H1 (cell line): ENCODE data around the gene LARP4B. TPM values are rescaled to one million over a fixed set of nuclear protein-coding genes. Genes with fewer than 3 reads are reported as not detected.

Experiments
- CTCF ChIA-PET: fragments of 300-600 bp; sonication (Branson Sonifier 250); formaldehyde crosslinking; loops from one replicate; lab custom pipeline; 2021; ENCODE audit not compliant: partially characterized antibody; lab: Charles Lee
- POLR2A ChIA-PET: fragments of 300-600 bp; sonication (Branson Sonifier 250); formaldehyde crosslinking; loops from one replicate; lab custom pipeline; 2021; ENCODE audit warnings: inconsistent platforms; ENCODE audit not compliant: partially characterized antibody; lab: Charles Lee
- DNase-seq, 2 experiments: peaks; one replicate each; pipeline versions ENCODE4 v3.0.0 to v3.0.0-alpha.2; 2010 to 2022; ENCODE audit warnings: low spot score in 2 of 2, low read depth in 1 of 2, mixed read lengths in 1 of 2
- FAIRE-seq: peaks from 2 replicates; lab custom pipeline; 2011; peaks lifted over from hg19 to GRCh38; lab: Jason Lieb, UNC
- H2AFZ ChIP-seq: 2 replicates; pipeline ENCODE4 v1.8.1; 2012; ENCODE audit warnings: low read length, inconsistent platforms
- H2AK5ac ChIP-seq: 2 replicates; pipeline ENCODE4 v1.6.1; 2013; ENCODE audit warnings: low read depth, low read length
- H2BK120ac ChIP-seq: replicated peaks from 2 replicates; pipeline ENCODE3; 2013; ENCODE audit warnings: low read depth, low read length, inconsistent platforms
- H2BK12ac ChIP-seq: 2 replicates; pipeline ENCODE4 v1.6.1; 2013; ENCODE audit warnings: low read depth, low read length
- H2BK15ac ChIP-seq: 2 replicates; pipeline ENCODE4 v1.6.1; 2013; ENCODE audit warnings: low read length
- H2BK20ac ChIP-seq: 2 replicates; pipeline ENCODE4 v1.6.1; 2013; ENCODE audit warnings: low read length
- H2BK5ac ChIP-seq: 2 replicates; pipeline ENCODE4 v1.6.1; 2013; ENCODE audit warnings: low read depth, low read length
- H3K14ac ChIP-seq: 2 replicates; pipeline ENCODE4 v1.6.1; 2013; ENCODE audit warnings: inconsistent platforms; ENCODE audit not compliant: insufficient read length
- H3K18ac ChIP-seq: 2 replicates; pipeline ENCODE4 v1.6.1; 2013; ENCODE audit warnings: low read length; ENCODE audit errors: extremely low read depth
- H3K23ac ChIP-seq: 2 replicates; pipeline ENCODE4 v1.6.1; 2013; ENCODE audit warnings: inconsistent platforms; ENCODE audit not compliant: insufficient read length
- H3K23me2 ChIP-seq: 2 replicates; pipeline ENCODE4 v1.6.1; 2013; ENCODE audit warnings: low read depth, low read length
- H3K27ac ChIP-seq: 2 replicates; pipeline ENCODE4 v1.6.1; 2011; ENCODE audit warnings: low read depth, low read length, inconsistent platforms
- H3K27me3 ChIP-seq, 4 experiments: replicated peaks in 1 of 4; 1 replicate in 1 of 4; 2 replicates in 3 of 4; pipeline versions ENCODE4 v1.6.1 to v1.8.1; 2011 to 2013; ENCODE audit warnings: low read length in 3 of 4, mild to moderate bottlenecking in 3 of 4, inconsistent platforms in 2 of 4, mixed read lengths in 2 of 4, moderate library complexity in 1 of 4; ENCODE audit not compliant: control insufficient read depth in 3 of 4, insufficient read depth in 3 of 4; ENCODE audit errors: extremely low read depth in 1 of 4
- H3K36me3 ChIP-seq, 4 experiments: 2 replicates each; pipeline versions ENCODE4 v1.6.1 to v1.8.1; 2011 to 2013; ENCODE audit warnings: mild to moderate bottlenecking in 4 of 4, low read length in 3 of 4, moderate library complexity in 2 of 4, control low read depth in 1 of 4, inconsistent platforms in 1 of 4; ENCODE audit not compliant: insufficient read depth in 4 of 4, control insufficient read depth in 2 of 4
- H3K4ac ChIP-seq: replicated peaks from 2 replicates; pipeline ENCODE3; 2013; ENCODE audit warnings: low read length, low read depth, mixed read lengths, inconsistent platforms; ENCODE audit not compliant: insufficient read length
- H3K4me1 ChIP-seq, 4 experiments: replicated peaks in 1 of 4; 1 replicate in 1 of 4; 2 replicates in 3 of 4; pipeline versions ENCODE4 v1.6.1 to v1.8.1; 2011 to 2013; ENCODE audit warnings: low read length in 3 of 4, inconsistent platforms in 2 of 4, mixed read lengths in 1 of 4; ENCODE audit not compliant: insufficient read depth in 4 of 4, control insufficient read depth in 3 of 4
- H3K4me2 ChIP-seq, 2 experiments: 2 replicates each; pipeline versions ENCODE4 v1.6.1 to v1.8.1; 2011 to 2013; ENCODE audit warnings: low read depth in 2 of 2, low read length in 2 of 2, control low read depth in 1 of 2, inconsistent platforms in 1 of 2, mild to moderate bottlenecking in 1 of 2; ENCODE audit not compliant: insufficient read depth in 1 of 2
- H3K4me3 ChIP-seq, 4 experiments: fragments of 200-600, 300-600 bp in 1 of 4; sonication (generic), shearing (Covaris generic), sonication (Bioruptor Twin) in 1 of 4; 2 replicates each; pipeline versions ENCODE4 v1.5.1 to v1.8.1; 2011 to 2016; ENCODE audit warnings: low read length in 4 of 4, low read depth in 3 of 4, control low read depth in 2 of 4, inconsistent platforms in 2 of 4, mild to moderate bottlenecking in 2 of 4, mixed read lengths in 1 of 4, moderate library complexity in 1 of 4; ENCODE audit not compliant: insufficient read depth in 2 of 4; ENCODE audit errors: extremely low read depth in 1 of 4
- H3K56ac ChIP-seq: replicated peaks from 2 replicates; pipeline ENCODE3; 2013; ENCODE audit warnings: low read depth, mild to moderate bottlenecking, mixed read lengths, low read length, inconsistent platforms; ENCODE audit not compliant: insufficient read length
- H3K79me1 ChIP-seq: 2 replicates; pipeline ENCODE4 v1.6.1; 2013; ENCODE audit warnings: low read depth, low read length, control low read depth
- H3K79me2 ChIP-seq, 2 experiments: 2 replicates each; pipeline versions ENCODE4 v1.6.1 to v1.8.1; 2012 to 2013; ENCODE audit warnings: low read length in 2 of 2, mild to moderate bottlenecking in 2 of 2, inconsistent platforms in 1 of 2; ENCODE audit not compliant: insufficient read depth in 2 of 2, control insufficient read depth in 1 of 2
- H3K9ac ChIP-seq, 4 experiments: replicated peaks in 1 of 4; 1 replicate in 1 of 4; 2 replicates in 3 of 4; pipeline versions ENCODE4 v1.6.1 to v1.8.1; 2011 to 2013; ENCODE audit warnings: low read depth in 3 of 4, low read length in 3 of 4, control low read depth in 2 of 4, mild to moderate bottlenecking in 2 of 4, moderate library complexity in 2 of 4, inconsistent platforms in 1 of 4; ENCODE audit errors: extremely low read depth in 1 of 4
- H3K9me3 ChIP-seq, 2 experiments: 2 replicates each; pipeline versions ENCODE4 v1.6.1 to v1.8.1; 2012 to 2013; ENCODE audit warnings: mild to moderate bottlenecking in 2 of 2, moderate library complexity in 2 of 2, control low read depth in 1 of 2, inconsistent platforms in 1 of 2, low read depth in 1 of 2, low read length in 1 of 2, mixed read lengths in 1 of 2; ENCODE audit not compliant: insufficient read depth in 2 of 2
- H4K20me1 ChIP-seq, 2 experiments: replicated peaks in 1 of 2; 2 replicates each; pipeline versions ENCODE3 to v1.8.1; 2011 to 2013; ENCODE audit warnings: inconsistent platforms in 2 of 2, low read length in 2 of 2, mild to moderate bottlenecking in 1 of 2; ENCODE audit not compliant: insufficient read depth in 2 of 2, control insufficient read depth in 1 of 2
- H4K5ac ChIP-seq: 2 replicates; pipeline ENCODE4 v1.6.1; 2013; ENCODE audit warnings: low read length, low read depth, mixed read lengths, inconsistent platforms; ENCODE audit not compliant: insufficient read length
- H4K8ac ChIP-seq: 2 replicates; pipeline ENCODE4 v1.8.0; 2013; ENCODE audit warnings: mild to moderate bottlenecking, moderate library complexity, low read length, inconsistent platforms; ENCODE audit not compliant: insufficient read depth; ENCODE audit errors: extremely low read depth
- H4K91ac ChIP-seq: replicated peaks from 2 replicates; pipeline ENCODE3; 2013; ENCODE audit warnings: low read length, mixed read lengths, inconsistent platforms; ENCODE audit not compliant: insufficient read length
- CTCF ChIP-seq, 3 experiments: IDR thresholded peaks; 1 replicate in 2 of 3; 2 replicates in 1 of 3; pipeline versions ENCODE4 v1.5.1 to v1.6.1; 2011; ENCODE audit warnings: low read length in 3 of 3, mild to moderate bottlenecking in 3 of 3, inconsistent platforms in 2 of 3, low read depth in 1 of 3, moderate library complexity in 1 of 3; ENCODE audit not compliant: insufficient read depth in 1 of 3; ENCODE audit errors: control extremely low read depth in 1 of 3
- RXRA ChIP-seq: IDR thresholded peaks from 2 replicates; pipeline ENCODE4 v1.6.1; 2011; ENCODE audit warnings: low read depth, mild to moderate bottlenecking, low read length, moderate library complexity; ENCODE audit not compliant: insufficient read depth
- SAP30 ChIP-seq: fragments of 300-600 bp; sonication (generic); IDR thresholded peaks from 2 replicates; pipeline ENCODE4 v1.7.1; 2012; ENCODE audit warnings: low read length, moderate library complexity, mild to moderate bottlenecking, inconsistent platforms; ENCODE audit not compliant: insufficient read depth, insufficient replicate concordance
- WGBS, 2 experiments: shearing (Covaris generic) in 1 of 2; methylation state at CpG; one replicate each; pipeline versions ENCODE4 v1.1.6 to v1.1.7; 2013 to 2015; ENCODE audit warnings: low lambda C conversion rate in 2 of 2, mixed read lengths in 2 of 2, inconsistent platforms in 1 of 2, low coverage in 1 of 2, missing lambda C conversion rate in 1 of 2; ENCODE audit not compliant: insufficient replicate concordance in 2 of 2, insufficient coverage in 1 of 2, insufficient read length in 1 of 2; ENCODE audit errors: extremely low coverage in 1 of 2, missing lambda C conversion rate in 1 of 2; 5-methylcytosine and 5-hydroxymethylcytosine counted together
- polyA plus RNA-seq, 7 experiments: library from polyadenylated mRNA; depleted of rRNA in 3 of 7; stranded (reverse) in 5 of 7; unstranded in 2 of 7; fragments of >200 nt in 5 of 7; fragments of 200-250 nt in 2 of 7; gene quantifications; 1 replicate in 5 of 7; 2 replicates in 1 of 7; 4 replicates in 1 of 7; pipeline versions ENCODE4 v1.2.1 to v1.2.3, GENCODE V29; 2011 to 2013; ENCODE audit warnings: missing spikeins in 2 of 7, mixed read lengths in 2 of 7
- total RNA-seq: library from RNA; stranded (reverse); fragmentation: NEBNext Ultra II Directional; extraction: Animal tissue kit (Norgen Biotek cat#: 25700); gene quantifications from 2 replicates; pipeline ENCODE4 v1.2.1, GENCODE V29; 2021

The LARP4B gene
- total and polyA plus RNA-seq, 2 of the 8 experiments (the other 6 are each of a cell fraction or from before 2014, with no cell fraction given), result 20.1 to 78.6 TPM

GRCh38 chr10:923844-924523, 7.5 kb downstream of the LARP4B start:
- POLR2A ChIA-PET, result interaction anchor here (1.2 kb wide), 1 partner anchor 18 kb away, joined by 5 read pairs; no protein-coding TSS in a partner anchor
- H3K79me2 ChIP-seq, result peaks cover 72 to 99% of the 10 kb centered on the region in 2 experiments
- H3K9me3 ChIP-seq, result no peaks in the 10 kb centered on the region
- no peaks in the 10 kb centered on the region for H3K36me3 ChIP-seq
- no peak overlapping the region for H3K9ac ChIP-seq
- no peak overlapping the region for H2BK12ac ChIP-seq
- TF ChIP-seq SAP30 (no peak), CTCF (IDR thresholded peaks at IDR 0.05; ENCODE audit: control extremely low read depth in 1 of 3, insufficient read depth in 1 of 3, low read depth in 1 of 3, low read length in 3 of 3) (no peak), RXRA (no peak)
- TF ChIP-seq, all 59 proteins: peak for 0
- no peak overlapping the region for H3K4me2 ChIP-seq
- H4K91ac ChIP-seq, result no peak overlapping the region
- no peak overlapping the region for H2BK20ac ChIP-seq
- H4K8ac ChIP-seq, result no peak overlapping the region
- 88% methylated on average over 8 of the region's 8 CpGs; no CpG with 5 or more reads in 1 of the 2 experiments for WGBS, 2 experiments
- H3K18ac ChIP-seq, result no peak overlapping the region
- H2AK5ac ChIP-seq, result no peak overlapping the region
- H3K4ac ChIP-seq, result no peak overlapping the region
- no peak for FAIRE-seq
- H2AFZ ChIP-seq, result no peak overlapping the region
- no peak overlapping the region for H3K14ac ChIP-seq
- no peak for DNase-seq
- H3K23ac ChIP-seq, result no peak overlapping the region
- H3K4me3 ChIP-seq, result no peak overlapping the region
- no peak overlapping the region for H3K56ac ChIP-seq
- CTCF ChIA-PET, result interaction anchor here (1.2 kb wide), 1 partner anchor 164 kb away, joined by 3 read pairs; no protein-coding TSS in a partner anchor
- H4K20me1 ChIP-seq, result peaks cover 18 to 37% of the 10 kb centered on the region in 2 experiments
- H2BK120ac ChIP-seq, result no peak overlapping the region
- H3K79me1 ChIP-seq, result peaks cover 10% of the 10 kb centered on the region
- no peak overlapping the region for H2BK15ac ChIP-seq
- no peak overlapping the region for H2BK5ac ChIP-seq
- no peaks in the 10 kb centered on the region for H3K27me3 ChIP-seq
- no peak overlapping the region for H3K27ac ChIP-seq
- H4K5ac ChIP-seq, result no peak overlapping the region
- no peaks in the 10 kb centered on the region for H3K23me2 ChIP-seq
- peaks cover 0 to 3% (median 0%) of the 10 kb centered on the region in 4 experiments; a peak in 2 of 7 replicates for H3K4me1 ChIP-seq
